ENCODE results near the gene VDR.
"Not testable (repeated sequence)": the region's sequence is repeated elsewhere in the genome, so short reads cannot be mapped to it uniquely, and the experiment has no call there.

Gene VDR

DNA sequence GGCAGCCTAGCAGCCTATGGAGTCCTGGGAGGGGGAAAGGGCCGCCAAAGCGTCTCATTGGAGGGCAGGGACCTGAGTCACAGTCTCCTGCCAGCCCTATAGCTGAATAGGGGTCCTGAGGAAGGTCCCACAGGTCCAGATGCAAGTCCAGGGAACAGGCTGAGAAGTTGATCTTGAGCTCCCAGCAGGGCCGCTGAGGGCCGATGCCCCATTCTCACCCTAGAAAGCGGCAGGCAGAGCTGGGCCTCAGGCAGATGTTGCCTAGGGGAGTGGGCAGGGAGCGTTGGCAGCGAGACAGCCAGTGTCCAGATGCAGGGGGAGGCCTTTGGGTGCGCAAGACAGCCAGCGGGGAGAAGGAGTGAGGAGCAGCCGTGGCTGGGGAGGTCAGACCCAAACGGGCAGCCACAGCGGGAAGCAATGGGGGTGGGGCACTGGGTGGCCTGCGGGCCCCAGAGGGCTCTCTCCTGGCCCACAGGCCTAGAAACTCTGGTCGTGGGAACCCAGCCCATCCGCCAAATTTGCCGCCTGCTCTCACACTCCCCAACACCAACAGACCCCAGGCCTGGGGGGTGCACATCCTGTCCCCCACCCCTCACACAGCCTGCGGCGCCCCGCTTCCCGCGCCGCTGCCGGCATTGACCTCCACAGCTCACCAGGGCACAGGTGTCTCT is 86.2 kb downstream of the VDR start:
- H3K9me3 ChIP-seq = no peaks in the 10 kb centered on the region
- H3K36me3 ChIP-seq = peaks cover 11% of the 10 kb centered on the region; the same call in 1 of the 2 replicates
- peak overlapping the region; percentile 97 for H3K4me2 ChIP-seq
- H4K20me1 ChIP-seq = peaks cover 24% of the 10 kb centered on the region
- peak overlapping the region; percentile 96 for H3K9ac ChIP-seq
- H3K4me1 ChIP-seq = peaks cover 85% of the 10 kb centered on the region
- no peak for TF ChIP-seq Cebpa-rat (IDR thresholded peaks at IDR 0.05)
- no peaks in the 10 kb centered on the region for H3K27me3 ChIP-seq
- peak overlapping the region; percentile 98 for H3K27ac ChIP-seq
- H3K4me3 ChIP-seq = peak overlapping the region; percentile 92

DNA sequence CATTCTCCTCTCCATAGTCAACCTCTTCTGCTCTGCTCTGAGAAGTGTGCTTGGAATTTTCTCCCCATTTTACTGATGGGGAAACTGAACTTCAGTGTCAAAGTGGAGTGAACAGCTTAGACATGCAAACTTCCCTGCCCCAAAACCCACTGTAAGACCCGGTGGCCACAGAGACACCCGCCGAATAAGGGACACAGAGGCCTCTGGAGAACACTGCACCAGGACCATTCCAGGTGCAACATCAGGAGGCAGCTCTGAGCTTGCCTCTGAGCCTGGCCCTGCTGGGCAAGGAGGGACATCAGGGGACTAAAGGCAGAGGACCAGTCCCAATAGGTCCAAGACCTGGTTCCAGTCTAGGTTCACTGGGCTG is 86.8 kb downstream of the VDR start:
- Histone ChIP-seq H3K27me3 (no peaks in the 10 kb centered on the region), H3K4me2 (peak overlapping the region; percentile 97), H3K36me3 (peaks cover 11% of the 10 kb centered on the region; the same call in 1 of the 2 replicates), H3K4me3 (peak overlapping the region; percentile 92), H3K27ac (peak overlapping the region; percentile 98), H3K4me1 (peaks cover 84% of the 10 kb centered on the region), H4K20me1 (peaks cover 24% of the 10 kb centered on the region), H3K9me3 (no peaks in the 10 kb centered on the region), H3K9ac (peak overlapping the region; percentile 96)
- no peak for TF ChIP-seq Cebpa-rat (IDR thresholded peaks at IDR 0.05)

DNA sequence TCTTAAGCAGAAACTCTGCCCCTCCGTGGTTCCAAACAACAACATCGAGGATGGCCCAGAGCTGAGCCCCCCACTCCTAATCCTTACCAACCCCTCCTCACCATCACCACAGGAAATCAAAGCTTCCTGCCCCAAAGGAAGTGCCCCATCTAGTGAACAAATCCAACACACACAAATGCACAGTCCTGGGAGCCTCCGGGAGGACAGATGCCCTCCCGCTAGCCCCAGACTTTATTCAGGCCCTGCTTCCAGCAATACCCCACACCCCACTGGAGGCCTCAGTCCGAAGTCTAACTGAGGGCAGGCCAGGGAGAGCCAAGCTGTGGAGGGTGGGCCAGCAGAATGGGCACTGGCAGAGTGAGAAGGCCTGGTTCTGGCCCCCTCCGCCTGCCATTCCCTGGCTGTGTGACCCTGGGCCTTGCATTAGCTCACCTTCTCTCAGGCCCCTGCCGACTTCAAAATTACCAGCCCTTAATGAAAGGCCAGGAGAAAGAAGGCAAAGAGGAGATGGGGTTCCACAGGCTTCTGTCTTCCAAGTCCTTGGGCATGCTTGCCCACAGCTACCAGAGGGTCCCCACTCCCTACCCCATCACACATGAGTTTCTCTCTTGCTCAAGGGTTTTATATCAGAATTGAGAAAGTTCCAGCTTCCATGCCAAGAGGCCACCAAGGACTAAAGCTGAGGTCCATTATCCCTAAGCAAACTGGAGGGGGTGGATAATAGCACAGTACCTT is 87.4 kb downstream of the VDR start:
- peak overlapping the region; percentile 92 for H3K4me3 ChIP-seq
- peak overlapping the region; percentile 98 for H3K27ac ChIP-seq
- no peaks in the 10 kb centered on the region for H3K9me3 ChIP-seq
- H3K27me3 ChIP-seq = no peaks in the 10 kb centered on the region
- peaks cover 11% of the 10 kb centered on the region; the same call in 1 of the 2 replicates for H3K36me3 ChIP-seq
- peak overlapping the region; percentile 96 for H3K9ac ChIP-seq
- peak overlapping the region; percentile 97 for H3K4me2 ChIP-seq
- H3K4me1 ChIP-seq = peaks cover 82% of the 10 kb centered on the region
- peaks cover 24% of the 10 kb centered on the region for H4K20me1 ChIP-seq
- no peak for TF ChIP-seq Cebpa-rat (IDR thresholded peaks at IDR 0.05)

DNA sequence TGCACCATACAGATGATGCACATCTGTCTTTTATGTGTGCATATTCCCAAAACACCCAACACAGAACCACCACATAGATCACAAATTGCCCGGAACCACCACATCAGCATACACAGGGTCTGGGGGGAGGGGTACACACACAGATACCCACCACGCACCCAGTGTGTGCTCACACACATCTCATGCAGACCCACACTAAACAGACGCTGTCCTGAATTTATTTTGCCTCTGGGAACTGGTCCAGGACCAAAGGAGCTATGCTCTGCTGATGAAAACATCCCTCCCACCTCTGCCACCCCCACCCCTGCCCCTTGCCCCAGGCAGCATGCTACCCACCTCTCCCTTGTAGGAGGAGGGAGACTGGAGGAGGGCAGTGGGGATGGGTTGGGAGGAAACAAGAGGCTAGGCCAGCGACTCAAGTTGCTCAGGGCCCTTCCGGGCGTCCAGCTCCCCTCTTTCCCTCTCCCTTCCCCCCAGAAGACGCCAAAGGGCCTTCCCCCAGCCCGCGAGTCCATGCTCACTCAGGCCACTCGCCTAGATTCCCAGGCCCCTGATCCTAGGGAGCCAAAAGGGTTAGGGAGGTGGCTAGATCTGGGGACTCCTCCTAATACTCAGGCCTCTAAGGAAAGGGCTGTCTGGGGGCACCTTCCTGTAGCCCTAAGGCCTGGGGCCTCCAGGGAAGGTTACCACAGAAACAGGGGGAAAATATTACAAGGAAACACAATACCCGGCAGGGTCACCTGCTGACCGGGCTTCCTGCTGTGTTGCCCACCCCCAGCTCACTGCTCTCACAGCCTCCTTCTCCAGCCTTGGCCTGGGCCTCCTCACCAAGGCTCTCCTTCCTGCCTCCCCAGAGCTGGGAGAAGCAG is 88.2 kb downstream of the VDR start:
- Histone ChIP-seq H3K27me3 (no peaks in the 10 kb centered on the region), H3K4me1 (peaks cover 82% of the 10 kb centered on the region), H3K9me3 (no peaks in the 10 kb centered on the region), H3K9ac (peak overlapping the region; percentile 96), H4K20me1 (peaks cover 24% of the 10 kb centered on the region), H3K4me2 (peak overlapping the region; percentile 97), H3K36me3 (peaks cover 11% of the 10 kb centered on the region; the same call in 1 of the 2 replicates), H3K4me3 (peak overlapping the region; percentile 92), H3K27ac (peak overlapping the region; percentile 98)
- TF ChIP-seq Cebpa-rat (IDR thresholded peaks at IDR 0.05) = no peak

DNA sequence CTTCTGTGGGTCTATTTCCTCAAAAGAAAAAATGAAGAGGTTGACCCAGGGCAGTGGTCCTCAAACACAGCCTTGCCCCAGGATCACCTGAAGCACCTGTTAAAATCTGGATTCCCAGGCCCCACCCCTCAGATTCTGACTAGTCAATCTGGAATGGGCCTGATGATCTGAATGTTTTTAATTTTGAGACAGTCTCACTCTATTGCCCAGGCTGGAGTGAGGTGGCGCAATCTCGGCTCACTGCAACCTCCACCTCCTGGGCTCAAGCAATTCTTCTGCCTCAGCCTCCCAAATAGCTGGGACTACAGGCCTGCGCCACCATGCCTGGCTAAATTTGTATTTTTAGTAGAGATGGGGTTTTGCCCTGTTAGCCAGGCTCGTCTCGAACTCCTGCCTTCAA is 89.3 kb downstream of the VDR start:
- H3K4me2 ChIP-seq = peak overlapping the region; percentile 97
- H3K9me3 ChIP-seq, H3K27me3 ChIP-seq, H3K4me3 ChIP-seq, H3K9ac ChIP-seq: not testable (repeated sequence)
- peaks cover 83% of the 10 kb centered on the region for H3K4me1 ChIP-seq
- H3K36me3 ChIP-seq = peaks cover 11% of the 10 kb centered on the region; the same call in 1 of the 2 replicates
- TF ChIP-seq Cebpa-rat (IDR thresholded peaks at IDR 0.05) = peak; percentile 55; the same call in 1 of the 2 replicates
- peaks cover 34% of the 10 kb centered on the region for H4K20me1 ChIP-seq
- peak overlapping the region; percentile 98 for H3K27ac ChIP-seq

DNA sequence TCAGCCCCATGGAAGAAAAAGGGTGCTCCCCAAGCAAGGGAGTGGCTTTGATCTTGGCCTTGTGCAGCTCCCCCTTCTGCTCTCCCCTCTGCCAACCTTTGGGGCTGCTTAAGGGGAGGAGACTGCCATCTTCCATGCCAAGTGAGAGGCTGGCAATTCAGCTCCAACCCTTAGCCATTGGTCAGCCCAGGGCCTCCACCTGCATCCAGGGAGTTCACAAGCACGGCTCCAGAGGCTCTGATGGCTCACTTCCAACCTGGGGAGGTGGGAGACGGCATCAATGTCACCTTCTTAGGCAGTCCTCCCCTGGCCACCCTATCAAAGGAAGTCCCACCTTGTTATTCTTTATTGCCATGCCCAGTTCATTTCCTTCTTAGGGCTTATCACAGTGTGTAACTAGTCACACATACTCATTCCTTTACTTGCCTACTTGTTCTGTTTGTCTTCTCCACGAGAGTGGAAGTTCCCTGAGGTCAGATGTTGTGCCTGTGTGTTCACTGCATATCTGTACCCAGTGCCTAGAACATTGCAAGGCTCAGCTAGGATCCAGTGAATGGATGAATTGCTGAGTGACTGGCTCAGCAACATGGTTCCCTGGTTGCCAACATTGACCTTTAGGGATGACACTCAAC is 90.1 kb downstream of the VDR start:
- Histone ChIP-seq H3K27me3 (no peaks in the 10 kb centered on the region), H3K27ac (peak overlapping the region; percentile 98), H3K9me3 (no peaks in the 10 kb centered on the region), H3K36me3 (peaks cover 11% of the 10 kb centered on the region; the same call in 1 of the 2 replicates), H3K4me3 (peak overlapping the region; percentile 65), H3K4me1 (peaks cover 87% of the 10 kb centered on the region), H3K4me2 (peak overlapping the region; percentile 97), H3K9ac (peak overlapping the region; percentile 77), H4K20me1 (peaks cover 42% of the 10 kb centered on the region)
- no peak for TF ChIP-seq Cebpa-rat (IDR thresholded peaks at IDR 0.05)

DNA sequence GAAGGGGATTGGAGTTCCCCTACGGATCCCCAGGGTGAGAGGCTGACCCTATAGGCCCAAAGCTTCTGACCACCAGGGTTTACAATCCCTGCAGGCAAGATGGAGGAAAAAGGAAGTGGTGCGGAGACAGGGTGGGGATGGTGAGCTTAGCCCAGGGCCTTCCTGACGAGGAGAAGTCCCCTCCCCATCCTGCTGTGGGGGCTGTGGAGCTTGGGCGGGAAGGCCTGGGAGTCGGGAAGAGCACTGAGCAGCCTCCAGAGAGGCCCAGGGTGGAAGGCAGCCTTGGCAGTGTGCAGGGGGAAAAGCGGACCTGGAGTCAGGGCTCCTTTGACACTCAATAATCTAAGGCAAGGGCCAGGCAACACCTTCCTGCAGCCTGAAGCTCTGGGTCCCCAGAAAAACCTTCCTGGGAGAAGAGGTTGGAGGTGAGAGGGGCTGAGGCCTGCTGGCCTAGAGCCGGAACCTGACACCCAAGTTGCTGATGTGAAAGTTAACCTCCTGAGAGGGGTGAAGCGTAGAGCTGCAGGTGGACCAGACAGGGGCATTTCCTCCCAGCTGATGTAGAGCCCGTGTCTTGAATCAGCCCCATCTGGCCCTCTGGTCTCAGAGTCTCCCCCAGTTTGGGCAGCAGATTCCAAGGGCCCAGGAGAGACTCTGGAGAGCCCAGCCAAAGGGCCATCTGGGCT is 91.1 kb downstream of the VDR start:
- no peak for TF ChIP-seq Cebpa-rat (IDR thresholded peaks at IDR 0.05)

DNA sequence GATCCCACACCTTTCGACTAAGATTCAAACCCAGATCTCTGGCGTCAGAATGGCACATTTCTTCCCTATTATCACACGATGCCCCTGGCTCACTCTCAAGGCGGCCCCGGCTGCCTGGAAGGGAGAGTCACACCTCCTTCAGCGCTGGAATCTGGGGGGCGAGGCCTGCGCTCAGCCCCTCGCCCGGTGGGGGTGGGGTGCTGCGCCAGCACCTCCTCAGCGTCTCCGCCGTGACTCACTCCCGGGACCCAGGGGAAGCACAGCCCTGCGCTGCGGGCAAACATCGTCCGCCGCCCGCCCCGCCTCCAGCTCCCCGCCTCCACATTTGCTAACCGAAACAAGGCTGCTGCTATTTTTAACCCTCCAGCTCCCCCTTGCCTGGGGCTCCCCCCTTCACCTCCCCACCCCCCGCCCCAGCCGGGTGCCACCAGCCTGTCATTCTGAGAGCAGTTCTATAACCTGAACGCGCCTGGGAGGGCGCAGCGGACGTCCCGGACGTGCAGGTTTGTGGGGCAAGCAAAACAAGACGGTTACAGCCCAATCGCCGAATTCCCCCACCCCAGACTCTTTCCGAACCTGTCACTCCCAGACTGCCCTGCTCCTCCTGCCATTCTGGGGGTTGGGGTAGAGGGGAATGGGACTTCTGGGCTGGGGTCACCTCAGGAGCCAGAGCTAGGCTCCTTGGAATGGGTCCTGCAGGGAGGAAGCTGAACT is 91.8 kb downstream of the VDR start:
- Histone ChIP-seq H3K27ac (peak overlapping the region; percentile 98), H3K27me3 (no peaks in the 10 kb centered on the region), H3K4me3 (peak overlapping the region; percentile 65), H3K4me1 (peaks cover 97% of the 10 kb centered on the region), H3K9ac (peak overlapping the region; percentile 77), H3K4me2 (peak overlapping the region; percentile 97), H3K9me3 (no peaks in the 10 kb centered on the region), H4K20me1 (peaks cover 46% of the 10 kb centered on the region), H3K36me3 (peaks cover 11% of the 10 kb centered on the region; the same call in 1 of the 2 replicates)
- no peak for TF ChIP-seq Cebpa-rat (IDR thresholded peaks at IDR 0.05)

More for the DNA sequence above, 91.1 kb downstream of the VDR start:
- peaks cover 97% of the 10 kb centered on the region for H3K4me1 ChIP-seq
- H3K9me3 ChIP-seq = no peaks in the 10 kb centered on the region
- peaks cover 11% of the 10 kb centered on the region; the same call in 1 of the 2 replicates for H3K36me3 ChIP-seq
- H4K20me1 ChIP-seq = peaks cover 46% of the 10 kb centered on the region
- H3K9ac ChIP-seq = peak overlapping the region; percentile 77
- peak overlapping the region; percentile 65 for H3K4me3 ChIP-seq
- H3K4me2 ChIP-seq = peak overlapping the region; percentile 97
- H3K27me3 ChIP-seq = no peaks in the 10 kb centered on the region
- peak overlapping the region; percentile 98 for H3K27ac ChIP-seq
